ENCODE measurements around the gene KBTBD12. TPM values are rescaled to one million over a fixed set of nuclear protein-coding genes. Genes with fewer than 3 reads are reported as not detected.

KBTBD12 gene
- polyA plus RNA-seq, 2 of the 4 experiments (the other 2 are of a cell fraction) = not detected

DNA sequence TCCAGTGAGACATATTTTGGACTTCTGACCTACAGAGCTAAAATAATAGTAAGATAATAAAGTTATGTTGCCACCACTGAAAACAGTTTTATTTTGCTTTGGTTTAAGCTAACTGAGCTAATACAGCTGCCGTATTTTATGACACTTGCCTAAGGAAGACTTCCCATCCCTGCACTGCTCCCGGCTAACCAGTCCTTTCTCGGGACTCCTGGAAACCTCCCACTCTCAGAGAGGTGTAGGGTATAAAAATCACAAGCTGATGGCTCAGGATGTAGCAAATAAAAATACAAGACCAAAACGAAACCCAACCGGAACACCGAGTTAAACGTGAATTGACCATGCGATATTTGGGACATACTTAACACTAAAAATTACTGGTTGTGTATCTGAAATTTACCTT is 448 bp upstream of the KBTBD12 start:
- no peaks in the 10 kb centered on the region for H3K4me1 ChIP-seq
- CTCF ChIA-PET = interaction anchor here (1.3 kb wide), 1 partner anchor 14 kb away, joined by 3 read pairs; no protein-coding TSS in a partner anchor
- H3K4me2 ChIP-seq = no peak overlapping the region
- ATAC-seq (no peak), FAIRE-seq (no peak), DNase-seq (ENCODE audit: low read depth in 1 of 2, low spot score in 1 of 2) (no peak)
- 80% methylated on average over 8 of the region's 8 CpGs for WGBS (ENCODE audit: missing lambda C conversion rate)
- POLR2A ChIA-PET = no interaction called here
- TF ChIP-seq JUNB (IDR thresholded peaks at IDR 0.05) = no peak
- TF ChIP-seq MAZ (IDR thresholded peaks at IDR 0.05; ENCODE audit: borderline replicate concordance, low read depth, low read length) = no peak
- no peak for TF ChIP-seq HOXB5 (CRISPR knock-in tag; IDR thresholded peaks at IDR 0.05)
- no peak for TF ChIP-seq RAD21 (conservative IDR thresholded peaks at IDR 0.05 in 1 of 2, IDR thresholded peaks at IDR 0.05 in 1 of 2)
- TF ChIP-seq, protein P1, sequence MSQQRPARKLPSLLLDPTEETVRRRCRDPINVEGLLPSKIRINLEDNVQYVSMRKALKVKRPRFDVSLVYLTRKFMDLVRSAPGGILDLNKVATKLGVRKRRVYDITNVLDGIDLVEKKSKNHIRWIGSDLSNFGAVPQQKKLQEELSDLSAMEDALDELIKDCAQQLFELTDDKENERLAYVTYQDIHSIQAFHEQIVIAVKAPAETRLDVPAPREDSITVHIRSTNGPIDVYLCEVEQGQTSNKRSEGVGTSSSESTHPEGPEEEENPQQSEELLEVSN (IDR thresholded peaks at IDR 0.05; ENCODE audit: borderline replicate concordance, low read depth) = no peak
- TF ChIP-seq EP300 (IDR thresholded peaks at IDR 0.05) = no peak
- no peak for TF ChIP-seq EHMT2 (IDR thresholded peaks at IDR 0.05; ENCODE audit: low read depth)
- TF ChIP-seq NFE2L2 (conservative IDR thresholded peaks at IDR 0.05; ENCODE audit: low read length) = no peak
- no peak for TF ChIP-seq ESRRA (IDR thresholded peaks at IDR 0.05; ENCODE audit: borderline replicate concordance, low read length)
- TF ChIP-seq RCOR1 (IDR thresholded peaks at IDR 0.05; ENCODE audit: low read depth, low read length) = no peak
- TF ChIP-seq, protein P2, sequence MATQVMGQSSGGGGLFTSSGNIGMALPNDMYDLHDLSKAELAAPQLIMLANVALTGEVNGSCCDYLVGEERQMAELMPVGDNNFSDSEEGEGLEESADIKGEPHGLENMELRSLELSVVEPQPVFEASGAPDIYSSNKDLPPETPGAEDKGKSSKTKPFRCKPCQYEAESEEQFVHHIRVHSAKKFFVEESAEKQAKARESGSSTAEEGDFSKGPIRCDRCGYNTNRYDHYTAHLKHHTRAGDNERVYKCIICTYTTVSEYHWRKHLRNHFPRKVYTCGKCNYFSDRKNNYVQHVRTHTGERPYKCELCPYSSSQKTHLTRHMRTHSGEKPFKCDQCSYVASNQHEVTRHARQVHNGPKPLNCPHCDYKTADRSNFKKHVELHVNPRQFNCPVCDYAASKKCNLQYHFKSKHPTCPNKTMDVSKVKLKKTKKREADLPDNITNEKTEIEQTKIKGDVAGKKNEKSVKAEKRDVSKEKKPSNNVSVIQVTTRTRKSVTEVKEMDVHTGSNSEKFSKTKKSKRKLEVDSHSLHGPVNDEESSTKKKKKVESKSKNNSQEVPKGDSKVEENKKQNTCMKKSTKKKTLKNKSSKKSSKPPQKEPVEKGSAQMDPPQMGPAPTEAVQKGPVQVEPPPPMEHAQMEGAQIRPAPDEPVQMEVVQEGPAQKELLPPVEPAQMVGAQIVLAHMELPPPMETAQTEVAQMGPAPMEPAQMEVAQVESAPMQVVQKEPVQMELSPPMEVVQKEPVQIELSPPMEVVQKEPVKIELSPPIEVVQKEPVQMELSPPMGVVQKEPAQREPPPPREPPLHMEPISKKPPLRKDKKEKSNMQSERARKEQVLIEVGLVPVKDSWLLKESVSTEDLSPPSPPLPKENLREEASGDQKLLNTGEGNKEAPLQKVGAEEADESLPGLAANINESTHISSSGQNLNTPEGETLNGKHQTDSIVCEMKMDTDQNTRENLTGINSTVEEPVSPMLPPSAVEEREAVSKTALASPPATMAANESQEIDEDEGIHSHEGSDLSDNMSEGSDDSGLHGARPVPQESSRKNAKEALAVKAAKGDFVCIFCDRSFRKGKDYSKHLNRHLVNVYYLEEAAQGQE (IDR thresholded peaks at IDR 0.05) = no peak
- TF ChIP-seq CBX8 (IDR thresholded peaks at IDR 0.05) = no peak
- H3K9me3 ChIP-seq = no peaks in the 10 kb centered on the region
- no peak overlapping the region for H3K27ac ChIP-seq
- H3K4me3 ChIP-seq = no peak overlapping the region

DNA sequence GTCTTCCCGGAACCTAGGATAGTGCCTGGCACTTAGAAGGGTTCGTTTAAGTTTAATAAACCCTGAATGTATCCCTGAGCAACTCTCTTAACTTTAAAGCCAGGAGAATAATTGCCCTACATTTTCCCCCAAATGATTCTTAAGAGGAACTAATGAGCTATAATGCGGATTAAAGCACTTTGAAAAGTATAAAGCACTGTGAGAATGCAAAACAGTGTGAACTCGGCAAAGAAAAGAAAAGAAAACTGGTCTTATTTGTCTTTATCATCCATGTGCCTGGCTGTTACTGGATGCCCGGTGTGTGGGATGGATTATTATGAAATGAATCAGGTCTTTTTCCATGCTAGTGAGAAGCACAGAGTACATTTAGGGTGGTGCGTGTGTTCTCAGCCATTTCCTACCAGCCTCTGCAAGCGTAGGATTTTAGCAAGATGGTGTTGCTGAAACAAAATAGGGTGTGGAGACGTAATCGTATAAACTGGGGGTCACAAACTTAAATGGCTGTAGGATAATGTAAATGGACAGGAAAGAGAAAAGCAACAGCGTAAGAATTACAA is 983 bp downstream of the KBTBD12 start:
- H3K4me1 ChIP-seq = no peaks in the 10 kb centered on the region
- CTCF ChIA-PET = interaction anchor here (1.8 kb wide), 1 partner anchor 14 kb away, joined by 5 read pairs; no protein-coding TSS in a partner anchor
- no peak for FAIRE-seq
- DNase-seq (ENCODE audit: low read depth in 1 of 2, low spot score in 1 of 2) = no peak
- POLR2A ChIA-PET = no interaction called here
- ATAC-seq = no peak
- H3K9me3 ChIP-seq = no peaks in the 10 kb centered on the region
- TF ChIP-seq ZSCAN20 (CRISPR knock-in tag; IDR thresholded peaks at IDR 0.05) = no peak
- no peak for TF ChIP-seq CHD4 (IDR thresholded peaks at IDR 0.05; ENCODE audit: borderline replicate concordance)
- TF ChIP-seq MYC (IDR thresholded peaks at IDR 0.05; ENCODE audit: borderline replicate concordance, low read length) = no peak
- TF ChIP-seq MAZ (IDR thresholded peaks at IDR 0.05; ENCODE audit: borderline replicate concordance, low read depth, low read length) = no peak
- TF ChIP-seq NFE2L2 (conservative IDR thresholded peaks at IDR 0.05; ENCODE audit: low read length) = no peak
- TF ChIP-seq RARB (CRISPR knock-in tag; IDR thresholded peaks at IDR 0.05) = no peak
- TF ChIP-seq, protein P3, sequence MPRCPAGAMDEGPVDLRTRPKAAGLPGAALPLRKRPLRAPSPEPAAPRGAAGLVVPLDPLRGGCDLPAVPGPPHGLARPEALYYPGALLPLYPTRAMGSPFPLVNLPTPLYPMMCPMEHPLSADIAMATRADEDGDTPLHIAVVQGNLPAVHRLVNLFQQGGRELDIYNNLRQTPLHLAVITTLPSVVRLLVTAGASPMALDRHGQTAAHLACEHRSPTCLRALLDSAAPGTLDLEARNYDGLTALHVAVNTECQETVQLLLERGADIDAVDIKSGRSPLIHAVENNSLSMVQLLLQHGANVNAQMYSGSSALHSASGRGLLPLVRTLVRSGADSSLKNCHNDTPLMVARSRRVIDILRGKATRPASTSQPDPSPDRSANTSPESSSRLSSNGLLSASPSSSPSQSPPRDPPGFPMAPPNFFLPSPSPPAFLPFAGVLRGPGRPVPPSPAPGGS (IDR thresholded peaks at IDR 0.05) = no peak
- TF ChIP-seq TP53 (CRISPR knock-in tag; IDR thresholded peaks at IDR 0.05) = no peak
- TF ChIP-seq, protein P4, sequence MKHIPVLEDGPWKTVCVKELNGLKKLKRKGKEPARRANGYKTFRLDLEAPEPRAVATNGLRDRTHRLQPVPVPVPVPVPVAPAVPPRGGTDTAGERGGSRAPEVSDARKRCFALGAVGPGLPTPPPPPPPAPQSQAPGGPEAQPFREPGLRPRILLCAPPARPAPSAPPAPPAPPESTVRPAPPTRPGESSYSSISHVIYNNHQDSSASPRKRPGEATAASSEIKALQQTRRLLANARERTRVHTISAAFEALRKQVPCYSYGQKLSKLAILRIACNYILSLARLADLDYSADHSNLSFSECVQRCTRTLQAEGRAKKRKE (CRISPR knock-in tag; IDR thresholded peaks at IDR 0.05; ENCODE audit: low read depth) = no peak
- no peak for TF ChIP-seq KDM5A (IDR thresholded peaks at IDR 0.05)
- TF ChIP-seq, protein P1 (IDR thresholded peaks at IDR 0.05; ENCODE audit: borderline replicate concordance, low read depth) = no peak
- TF ChIP-seq HOXA7 (CRISPR knock-in tag; IDR thresholded peaks at IDR 0.05) = no peak
- no peak for TF ChIP-seq EHF (CRISPR knock-in tag; IDR thresholded peaks at IDR 0.05)
- no peak for TF ChIP-seq BHLHE40 (IDR thresholded peaks at IDR 0.05; ENCODE audit: low read depth, low read length)
- no peak for TF ChIP-seq ZC3H11A (IDR thresholded peaks at IDR 0.05)
- TF ChIP-seq HOXB5 (CRISPR knock-in tag; IDR thresholded peaks at IDR 0.05) = no peak
- TF ChIP-seq CEBPB (IDR thresholded peaks at IDR 0.05) = no peak
- no peak for TF ChIP-seq ZFP36 (IDR thresholded peaks at IDR 0.05; ENCODE audit: borderline replicate concordance, partially characterized antibody)
- no peak for TF ChIP-seq CBX8 (IDR thresholded peaks at IDR 0.05)
- no peak for TF ChIP-seq RAD21 (conservative IDR thresholded peaks at IDR 0.05 in 1 of 2, IDR thresholded peaks at IDR 0.05 in 1 of 2)
- no peak overlapping the region for H3K27ac ChIP-seq
- 77% methylated on average over 10 of the region's 10 CpGs for WGBS (ENCODE audit: missing lambda C conversion rate)
- no peak overlapping the region for H3K4me2 ChIP-seq
- no peak overlapping the region for H3K4me3 ChIP-seq

All from A549 (cell line).